Omental fat pad (tissue), 4 donors: ENCODE data around the gene PABPN1L. TPM values are rescaled to one million over a fixed set of nuclear protein-coding genes. Genes with fewer than 3 reads are reported as not detected.

Experiments
- ATAC-seq: fragments of 150-250 bp; one replicate; pipeline ENCODE4 v1.9.1; 2016; ENCODE audit warnings: mild to moderate bottlenecking, moderate library complexity; ENCODE audit not compliant: low FRiP score
- DNase-seq: peaks from one replicate; pipeline ENCODE4 v3.0.0-alpha.2; 2019; ENCODE audit warnings: low spot score
- CTCF ChIP-seq, 3 donors: fragments of 450-650 bp; IDR thresholded peaks; one replicate each; pipeline ENCODE4 v1.5.1; 2016 to 2017; ENCODE audit warnings: antibody characterized with exemption in 3 of 3, mild to moderate bottlenecking in 3 of 3, moderate library complexity in 2 of 3
- total RNA-seq, 4 donors: library from RNA; depleted of rRNA; stranded (reverse); fragments of >200 nt; gene quantifications; one replicate each; pipeline ENCODE4 v1.1.0, GENCODE V29; 2016

PABPN1L gene
- total RNA-seq, 4 donors from 2014 or later: not detected

- DNase-seq: no peak
- TF ChIP-seq CTCF (IDR thresholded peaks at IDR 0.05): no peak
- no peak for ATAC-seq
These were observed 11.9 kb upstream of the PABPN1L start for GRCh38 chr16:88878356-88878755.

GRCh38 chr16:88877564-88878289 lies 11.3 kb upstream of the PABPN1L start:
- DNase-seq (no peak), ATAC-seq (no peak)

GRCh38 chr16:88876942-88877526 lies 10.6 kb upstream of the PABPN1L start:
- DNase-seq (no peak), ATAC-seq (no peak)
- TF ChIP-seq CTCF (IDR thresholded peaks at IDR 0.05): no peak

More at GRCh38 chr16:88877564-88878289, 11.3 kb upstream of the PABPN1L start:
- no peak for TF ChIP-seq CTCF (IDR thresholded peaks at IDR 0.05)

GRCh38 chr16:88875703-88876234 lies 9.3 kb upstream of the PABPN1L start:
- no peak for TF ChIP-seq CTCF (IDR thresholded peaks at IDR 0.05)
- DNase-seq: no peak
- no peak for ATAC-seq

GRCh38 chr16:88874938-88875599 lies 8.6 kb upstream of the PABPN1L start:
- TF ChIP-seq CTCF (IDR thresholded peaks at IDR 0.05): no peak
- ATAC-seq (no peak), DNase-seq (no peak)

GRCh38 chr16:88872650-88873331 lies 6.3 kb upstream of the PABPN1L start:
- no peak for DNase-seq
- TF ChIP-seq CTCF (IDR thresholded peaks at IDR 0.05): no peak
- no peak for ATAC-seq
